Measurements from ENCODE around the gene LIPG.
"Not testable (repeated sequence)": the region's sequence is repeated elsewhere in the genome, so short reads cannot be mapped to it uniquely, and the experiment has no call there.

LIPG gene

DNA sequence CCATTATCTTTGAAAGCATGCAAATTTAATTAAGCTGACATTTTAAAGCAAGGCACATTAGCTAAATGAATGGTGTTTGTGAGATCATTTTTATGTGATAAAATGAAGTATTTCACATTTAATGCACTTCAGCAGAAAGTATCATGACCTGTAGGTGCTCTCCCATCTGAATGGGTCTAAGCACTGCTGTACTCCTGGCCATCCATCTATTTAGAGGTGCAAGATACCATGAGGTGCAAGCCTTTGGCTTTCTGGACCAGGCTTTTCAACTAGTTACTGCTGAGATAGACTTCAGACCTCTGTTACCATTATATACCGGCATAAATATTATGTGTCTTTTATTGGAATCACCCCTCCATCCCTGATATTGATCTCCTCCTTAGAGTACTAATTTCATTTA, 15.6 kb upstream of the LIPG start:
- no peak for DNase-seq (ENCODE audit: low read depth in 2 of 3, low spot score in 2 of 3)

DNA sequence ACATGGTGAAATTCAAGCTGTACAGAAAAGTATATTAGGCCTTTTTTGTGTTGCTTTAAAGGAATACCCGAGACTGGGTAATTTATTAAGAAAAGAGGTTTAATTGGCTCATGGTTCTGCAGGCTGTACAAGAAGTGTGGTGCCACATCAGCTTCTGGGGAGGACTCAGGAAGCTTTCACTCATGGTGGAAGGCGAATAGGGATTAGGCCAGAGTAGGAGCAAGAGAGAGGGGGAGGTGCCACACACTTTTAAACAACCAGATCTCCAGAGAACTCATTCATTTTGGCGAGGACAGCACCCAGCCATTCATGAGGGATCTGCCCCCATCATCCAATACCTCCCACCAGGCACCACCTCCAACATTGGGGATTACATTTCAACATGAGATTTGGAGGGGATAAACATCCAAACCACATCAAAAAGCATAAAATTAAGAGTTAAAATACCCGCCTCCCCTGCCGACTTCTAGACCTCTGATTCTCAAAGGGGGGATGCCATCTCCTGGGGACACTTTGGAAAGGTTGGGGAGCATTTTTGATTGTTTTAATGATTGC, 15.1 kb upstream of the LIPG start:
- DNase-seq (ENCODE audit: low read depth in 2 of 3, low spot score in 2 of 3) = no peak

DNA sequence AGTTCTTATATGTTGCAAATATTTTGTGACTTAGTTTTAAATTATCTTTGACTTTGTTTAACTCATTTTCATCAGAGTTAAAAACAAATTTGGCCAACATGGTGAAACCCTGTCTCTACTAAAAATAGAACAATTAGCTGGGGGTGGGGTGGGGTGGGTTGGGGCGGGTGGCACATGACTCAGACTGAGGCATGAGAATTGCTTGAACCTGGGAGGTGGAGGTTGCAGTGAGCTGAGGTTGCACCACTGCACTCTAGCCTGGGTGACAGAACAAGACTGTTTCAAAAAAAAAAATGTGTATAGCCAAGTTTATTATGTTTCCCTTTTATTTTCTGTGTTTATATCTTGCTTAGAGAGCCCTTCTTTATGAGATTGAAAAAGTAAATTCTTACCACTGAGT, 14.2 kb upstream of the LIPG start:
- DNase-seq (ENCODE audit: low read depth in 2 of 3, low spot score in 2 of 3) = no peak

DNA sequence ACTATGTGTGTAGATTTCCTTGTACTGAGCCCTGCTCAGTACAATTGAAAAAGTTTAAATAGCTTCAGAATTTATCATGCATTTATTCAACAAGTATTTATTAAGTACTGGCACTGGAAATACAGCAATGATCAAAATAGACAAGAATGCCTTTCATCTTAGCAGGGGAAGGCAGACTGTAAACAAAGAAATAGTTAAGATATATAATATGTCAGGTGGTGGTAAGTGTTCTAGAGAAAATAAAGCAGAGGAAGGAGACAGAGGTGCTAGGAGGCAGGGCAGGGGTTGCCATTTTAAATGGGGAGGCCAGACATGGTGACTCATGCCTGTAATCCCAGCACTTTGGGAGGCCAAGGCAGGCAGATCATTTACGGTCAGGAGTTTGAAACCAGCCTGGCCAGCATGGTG, 13.6 kb upstream of the LIPG start:
- no peak for DNase-seq (ENCODE audit: low read depth in 2 of 3, low spot score in 2 of 3)

DNA sequence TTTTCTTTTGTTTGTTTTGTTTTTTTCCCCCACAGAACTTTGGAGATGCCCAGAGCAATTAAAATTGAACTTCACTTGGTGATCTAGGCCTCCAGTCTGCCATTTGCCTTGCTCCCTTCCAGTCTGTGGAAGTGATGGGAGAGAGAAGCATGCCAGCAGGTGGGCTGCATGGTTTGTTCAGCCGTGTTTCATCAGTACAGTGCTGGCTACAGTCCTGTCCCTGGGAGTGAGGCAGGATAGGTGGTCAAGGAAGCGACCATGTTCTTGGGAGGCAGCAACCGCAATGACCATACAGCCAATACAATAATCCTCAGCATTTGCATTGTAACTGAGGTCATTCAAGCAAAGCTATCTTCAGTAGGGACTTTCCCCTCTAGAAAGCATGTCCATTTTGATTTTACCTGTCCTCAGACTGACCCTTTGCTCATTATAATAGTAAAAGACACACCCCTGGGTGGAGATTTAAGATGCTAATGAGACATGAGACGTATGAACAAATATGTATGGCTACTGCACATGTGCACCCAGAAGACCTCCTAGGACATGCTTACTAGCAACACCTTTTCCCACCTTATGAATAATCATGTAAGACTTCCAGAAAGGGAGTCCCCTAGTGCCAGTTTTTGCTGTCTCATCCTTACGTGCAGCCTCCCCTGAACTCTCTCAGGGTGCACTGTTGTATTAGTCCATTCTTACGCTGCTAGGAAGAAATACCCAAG, 11.1 kb upstream of the LIPG start:
- DNase-seq (ENCODE audit: low read depth in 2 of 3, low spot score in 2 of 3) = no peak

DNA sequence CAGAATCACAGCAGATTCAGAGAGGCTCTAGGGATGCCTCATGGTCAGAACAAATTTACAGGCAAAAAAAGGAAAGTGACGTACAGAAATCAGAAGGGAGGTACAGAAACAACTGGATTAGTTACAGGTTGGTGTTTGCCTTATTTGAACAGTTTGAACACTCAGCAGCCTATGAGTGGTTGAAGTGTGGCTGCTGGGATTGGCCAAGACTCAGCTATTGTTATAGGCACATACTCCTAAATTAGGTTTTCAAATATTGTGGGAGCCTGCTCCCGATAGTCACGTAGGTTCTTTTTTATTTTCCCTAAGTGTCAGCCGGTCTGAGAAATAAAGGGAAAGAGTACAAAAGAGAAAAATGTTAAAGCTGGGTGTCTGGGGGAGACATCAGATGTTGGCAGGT, 8.9 kb upstream of the LIPG start:
- DNase-seq (ENCODE audit: low read depth in 2 of 3, low spot score in 2 of 3) = no peak

DNA sequence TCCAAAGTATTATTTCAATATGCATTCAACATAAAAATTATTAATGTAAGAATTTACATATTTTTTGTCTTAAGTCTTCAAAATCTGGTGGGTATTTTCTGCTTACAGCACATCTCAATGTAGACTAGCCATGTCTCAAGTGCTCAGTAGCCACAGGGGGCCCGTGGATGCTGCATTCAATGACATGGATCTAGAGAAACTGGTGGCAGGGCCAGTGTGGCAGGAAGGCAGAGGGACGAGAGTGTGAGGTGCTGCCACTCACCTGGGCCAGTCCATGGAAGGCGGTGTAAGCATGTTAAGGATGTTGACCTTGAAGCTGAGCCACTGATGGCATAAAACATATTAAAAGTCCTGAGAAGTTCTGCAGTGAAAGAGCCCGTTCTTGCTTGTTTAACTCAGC, 6.2 kb upstream of the LIPG start:
- no peak for DNase-seq (ENCODE audit: low read depth in 2 of 3, low spot score in 2 of 3)

DNA sequence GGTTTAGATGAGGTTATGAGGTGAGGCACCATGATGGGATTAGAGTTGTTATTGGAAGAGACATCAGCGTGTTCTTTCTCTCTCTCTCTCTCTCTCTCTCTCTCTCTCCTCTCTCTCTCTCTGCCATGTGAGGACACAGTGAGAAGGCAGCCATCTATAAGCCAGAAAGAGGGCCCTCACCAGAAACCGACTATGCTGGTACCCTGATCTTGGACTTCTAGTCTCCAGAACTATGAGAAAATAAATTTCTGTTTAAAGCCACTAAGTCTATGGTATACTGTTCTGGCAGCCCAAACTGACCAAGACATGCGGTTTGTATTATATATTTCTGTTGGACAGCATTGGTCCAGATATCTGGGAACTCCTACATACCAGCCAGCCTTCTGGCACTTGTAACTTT, 3.5 kb upstream of the LIPG start:
- no peak for DNase-seq (ENCODE audit: low read depth in 2 of 3, low spot score in 2 of 3)

DNA sequence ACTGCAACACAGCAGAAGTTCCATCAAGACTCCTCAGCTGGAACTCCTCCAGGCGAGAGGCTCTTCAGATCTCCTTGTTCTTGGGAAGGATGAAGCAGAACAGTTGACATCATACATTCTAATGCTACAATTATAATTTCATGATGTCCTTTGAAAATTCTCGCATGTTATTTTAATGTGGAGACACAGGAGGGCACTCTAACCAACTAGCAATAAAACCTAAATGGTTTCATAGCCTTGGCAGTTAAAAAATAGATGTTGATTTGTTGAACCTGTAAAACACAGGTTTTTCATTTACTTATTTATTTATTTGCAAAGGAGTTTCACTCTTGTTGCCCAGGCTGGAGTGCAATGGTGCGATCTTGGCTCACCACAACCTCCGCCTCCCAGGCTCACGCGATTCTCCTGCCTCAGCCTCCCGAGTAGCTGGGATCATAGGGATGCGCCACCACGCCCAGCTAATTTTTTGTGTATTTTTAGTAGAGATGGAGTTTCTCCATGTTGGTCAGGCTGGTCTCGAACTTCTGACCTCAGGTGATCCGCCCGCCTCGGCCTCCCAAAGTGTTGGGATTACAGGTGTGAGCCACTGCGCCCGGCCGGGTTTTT, 2.4 kb upstream of the LIPG start:
- not testable (repeated sequence) for DNase-seq (ENCODE audit: low read depth in 2 of 3, low spot score in 2 of 3)

DNA sequence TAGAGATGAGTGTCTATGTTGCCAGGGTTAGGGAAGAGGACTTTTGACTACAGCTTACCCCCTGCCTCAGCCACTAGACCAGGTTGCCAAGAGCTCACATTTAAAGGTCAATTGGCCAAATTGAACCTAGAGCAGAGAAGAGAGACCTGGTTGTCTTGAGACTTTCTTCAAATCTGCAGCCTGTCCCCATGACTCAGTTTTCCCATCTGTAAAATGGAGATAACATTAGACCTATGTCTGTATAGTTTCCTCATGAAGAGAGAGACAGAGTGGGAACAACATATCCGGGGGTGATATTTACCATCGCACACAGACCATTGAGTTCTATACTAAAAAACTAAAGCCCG, 1.6 kb upstream of the LIPG start:
- DNase-seq (ENCODE audit: low read depth in 2 of 3, low spot score in 2 of 3) = no peak

DNA sequence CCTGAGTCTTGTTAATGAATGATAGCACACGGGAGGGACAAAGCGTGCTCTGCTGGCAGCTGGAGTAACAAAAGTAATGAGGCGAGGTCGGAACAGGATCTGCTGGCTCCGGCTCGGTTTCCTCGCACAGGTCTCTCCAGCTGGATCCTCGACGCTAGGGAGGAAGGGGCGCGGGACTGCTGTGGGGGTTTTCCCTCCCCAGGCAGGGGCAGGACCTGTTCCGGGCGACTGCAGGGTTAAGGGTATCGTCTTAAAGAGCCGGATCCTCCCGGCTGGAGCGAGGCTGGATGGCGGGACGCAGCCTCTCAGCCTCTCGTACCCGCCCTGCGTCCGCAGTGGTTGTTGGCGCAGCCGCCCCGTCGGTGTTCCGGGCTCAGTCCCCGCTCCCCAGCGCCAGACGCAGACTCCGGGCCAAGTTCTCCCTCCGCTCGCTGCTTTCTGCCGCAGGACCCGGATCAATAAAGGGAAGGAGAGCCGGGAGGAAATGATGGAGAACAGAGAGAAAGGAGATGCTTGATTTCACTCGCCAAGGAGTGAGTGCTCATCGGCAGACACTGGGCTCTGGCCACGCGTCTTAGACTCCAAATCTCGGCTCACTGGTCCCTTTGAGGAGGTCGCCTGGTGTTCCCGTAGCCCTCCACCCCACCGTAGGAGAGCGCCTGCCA, 1.1 kb upstream of the LIPG start:
- DNase-seq (ENCODE audit: low read depth in 2 of 3, low spot score in 2 of 3) = no peak

DNA sequence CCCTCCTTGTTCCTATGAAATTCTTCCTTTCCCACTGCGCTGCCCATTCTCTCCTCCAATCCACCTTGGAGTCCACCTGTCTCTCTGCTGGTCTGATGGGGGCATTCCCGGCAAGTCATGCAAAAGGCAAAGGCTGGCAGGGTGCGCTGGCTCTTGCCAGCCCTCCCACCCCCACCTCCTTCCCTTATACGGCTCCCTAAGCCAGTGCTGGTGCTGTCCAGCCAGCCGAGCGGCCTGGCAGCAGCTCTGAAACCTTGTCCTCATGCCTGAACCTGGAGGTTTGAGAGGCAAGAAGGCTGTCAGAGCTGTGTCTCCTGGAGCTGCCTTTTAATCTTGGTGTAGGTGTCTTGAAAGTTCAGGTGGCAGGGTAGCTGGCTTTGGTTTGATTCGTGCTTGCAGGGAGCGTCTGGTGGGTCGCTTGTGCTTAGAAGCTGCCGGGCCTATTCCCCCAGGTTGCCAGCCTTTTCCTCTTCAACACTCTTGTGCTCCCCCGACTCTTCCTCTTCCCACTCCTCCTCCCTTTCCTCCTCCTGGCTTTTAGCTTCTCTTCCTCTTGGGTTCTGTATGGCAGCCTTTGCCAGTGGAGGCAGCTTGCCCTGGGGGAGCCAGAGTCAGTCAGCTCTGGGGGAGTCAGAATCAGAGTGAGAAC, 748 bp downstream of the LIPG start:
- DNase-seq (ENCODE audit: low read depth in 2 of 3, low spot score in 2 of 3) = no peak

DNA sequence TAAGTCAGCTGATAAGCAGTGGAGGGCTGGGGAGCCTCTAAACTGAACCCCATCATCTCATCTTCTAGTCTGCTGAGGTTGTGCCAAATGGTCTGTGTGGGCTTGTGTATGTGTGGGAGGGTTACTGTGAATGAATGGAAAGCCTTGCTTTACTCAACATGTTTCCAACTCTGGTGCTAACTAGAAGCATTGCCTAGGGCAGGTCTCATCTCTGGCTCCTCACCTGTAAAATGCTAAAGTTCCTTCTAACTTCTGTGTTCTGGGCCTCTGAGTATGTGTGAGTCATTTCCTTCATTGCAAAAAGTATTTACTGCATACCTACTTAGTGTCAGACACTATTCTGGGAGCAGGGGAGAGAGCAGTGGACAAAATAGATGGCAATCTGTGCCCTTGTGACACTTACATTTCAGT, 1.3 kb downstream of the LIPG start:
- DNase-seq (ENCODE audit: low read depth in 2 of 3, low spot score in 2 of 3) = no peak

DNA sequence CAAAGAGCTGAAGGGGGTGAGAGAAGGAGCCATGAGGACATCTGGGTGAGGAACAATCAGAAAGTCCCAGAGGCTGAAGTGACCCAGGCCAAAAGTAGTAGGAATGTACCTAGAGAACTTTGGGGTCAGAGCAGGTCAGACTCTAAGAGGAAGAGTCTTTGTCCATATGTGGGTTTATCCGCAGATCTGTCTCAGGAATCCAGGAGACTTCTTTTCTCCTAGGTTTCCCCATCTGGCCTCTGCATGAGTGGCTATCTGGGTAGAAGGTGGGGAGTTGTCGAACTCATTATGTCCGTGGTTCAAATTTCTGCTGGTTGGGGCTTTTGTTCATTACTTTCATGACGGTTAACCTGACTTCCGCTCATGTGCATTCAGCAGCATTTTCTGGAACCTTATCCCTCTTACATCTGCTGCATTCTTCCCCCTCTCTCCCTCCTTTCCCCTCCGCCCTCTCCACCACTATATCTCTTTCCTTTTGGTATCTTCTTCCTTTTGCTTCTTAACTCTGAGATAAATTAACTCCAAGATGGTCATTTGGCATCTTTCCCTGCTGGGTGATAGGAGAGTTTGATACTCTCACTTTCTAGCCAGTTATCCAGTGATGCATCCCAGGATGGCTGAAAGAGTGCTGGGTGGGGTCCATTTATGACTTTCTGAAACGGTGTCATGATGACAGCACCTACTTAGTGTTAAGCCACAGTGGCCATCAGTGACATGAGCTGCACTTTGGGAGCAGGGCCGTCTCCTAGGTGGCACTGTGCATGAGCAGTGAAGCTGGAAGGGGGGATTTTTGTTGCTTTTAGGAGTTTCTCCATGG, 2.1 kb downstream of the LIPG start:
- no peak for DNase-seq (ENCODE audit: low read depth in 2 of 3, low spot score in 2 of 3)

DNA sequence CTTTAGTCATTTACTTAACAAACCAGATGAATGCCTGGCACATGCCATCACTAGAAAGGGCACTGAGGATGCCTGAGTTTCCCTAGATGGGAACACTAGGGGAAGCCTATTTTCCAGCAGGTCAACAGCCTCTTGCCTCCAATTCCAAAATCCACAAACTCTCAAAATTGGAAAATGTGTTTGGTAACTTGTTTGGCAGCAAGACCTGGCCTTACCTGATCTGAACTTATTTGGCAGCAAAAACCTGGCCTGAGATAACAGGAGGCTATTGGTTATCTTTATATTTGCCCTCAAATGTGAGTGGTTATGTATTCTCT, 2.6 kb downstream of the LIPG start:
- no peak for DNase-seq (ENCODE audit: low read depth in 2 of 3, low spot score in 2 of 3)

DNA sequence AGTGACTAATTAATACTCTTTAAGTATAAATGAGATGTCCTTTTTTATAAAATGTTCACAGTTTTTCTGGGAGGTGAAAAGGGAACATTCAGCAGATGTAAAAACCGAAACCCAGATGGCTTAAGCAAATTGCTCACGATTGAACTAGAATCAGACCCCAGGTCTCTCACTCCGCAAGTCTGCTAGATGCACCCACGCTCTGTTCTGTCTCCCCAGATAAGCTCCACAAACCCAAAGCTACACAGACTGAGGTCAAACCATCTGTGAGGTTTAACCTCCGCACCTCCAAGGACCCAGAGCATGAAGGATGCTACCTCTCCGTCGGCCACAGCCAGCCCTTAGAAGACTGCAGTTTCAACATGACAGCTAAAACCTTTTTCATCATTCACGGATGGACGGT, 3.2 kb downstream of the LIPG start:
- no peak for DNase-seq (ENCODE audit: low read depth in 2 of 3, low spot score in 2 of 3)

DNA sequence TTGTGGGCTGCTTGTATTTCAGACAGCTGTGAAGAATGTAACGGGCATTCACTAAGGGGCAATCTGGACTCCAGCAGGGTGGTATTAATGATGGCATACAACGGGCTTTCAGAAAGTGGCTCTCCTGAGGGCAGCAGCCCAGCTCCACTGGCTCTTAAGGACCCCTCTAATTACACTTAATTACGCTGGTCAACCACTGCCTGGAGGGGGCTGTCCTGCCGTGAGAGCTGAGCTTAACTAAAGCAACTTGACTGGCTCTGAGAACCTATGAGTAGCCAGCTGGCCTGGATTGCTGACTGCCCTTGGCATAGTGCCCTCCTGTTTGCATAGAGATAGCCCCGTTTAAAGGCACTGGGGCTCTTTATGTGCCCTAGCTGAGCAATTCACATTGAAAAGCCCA, 3.8 kb downstream of the LIPG start:
- no peak for DNase-seq (ENCODE audit: low read depth in 2 of 3, low spot score in 2 of 3)

DNA sequence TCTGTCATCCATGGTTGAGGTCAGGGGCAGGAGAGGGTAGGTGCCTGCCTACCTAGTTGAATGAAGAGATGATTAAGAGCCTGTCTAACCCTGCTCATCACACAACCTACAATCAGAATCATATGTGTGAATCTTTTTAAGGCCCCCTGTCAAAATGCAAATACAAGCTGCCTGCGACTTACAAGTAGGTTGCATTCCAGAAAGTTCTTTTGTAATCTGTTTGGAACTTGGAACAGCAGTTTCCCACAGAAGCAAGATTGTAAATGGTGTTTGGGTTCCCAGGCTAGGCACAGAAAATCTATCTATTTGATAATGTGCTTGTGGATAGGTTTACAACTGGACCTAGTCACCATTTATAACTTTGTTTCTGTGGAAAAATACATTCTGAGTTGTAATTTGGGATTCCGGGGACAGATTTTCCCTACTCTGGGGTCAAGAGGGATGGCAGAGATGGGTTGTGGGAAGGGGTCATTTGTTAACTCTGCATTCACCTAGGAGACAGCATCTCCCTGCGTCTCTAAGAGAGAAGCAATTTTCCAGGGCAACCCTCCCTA, 4.4 kb downstream of the LIPG start:
- no peak for DNase-seq (ENCODE audit: low read depth in 2 of 3, low spot score in 2 of 3)

DNA sequence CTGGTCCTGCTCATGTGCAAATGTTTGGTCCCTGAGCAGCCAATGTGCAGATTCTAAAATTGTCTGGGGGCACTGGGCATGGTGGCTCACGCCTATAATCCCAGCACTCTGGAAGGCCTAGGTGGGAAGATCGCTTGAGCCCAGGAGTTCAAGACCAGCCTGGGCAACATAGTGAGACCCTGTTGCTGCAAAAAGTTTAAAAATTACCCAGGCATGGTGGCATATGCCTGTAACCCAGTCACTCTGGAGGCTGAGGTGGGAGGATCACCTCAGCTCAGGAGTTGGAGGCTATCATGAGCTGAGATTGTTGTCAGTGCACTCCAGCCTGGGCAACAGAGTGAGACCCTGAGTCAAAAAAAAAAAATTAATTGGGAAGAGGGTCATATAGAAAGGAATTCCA, 5.1 kb downstream of the LIPG start:
- DNase-seq (ENCODE audit: low read depth in 2 of 3, low spot score in 2 of 3) = no peak

DNA sequence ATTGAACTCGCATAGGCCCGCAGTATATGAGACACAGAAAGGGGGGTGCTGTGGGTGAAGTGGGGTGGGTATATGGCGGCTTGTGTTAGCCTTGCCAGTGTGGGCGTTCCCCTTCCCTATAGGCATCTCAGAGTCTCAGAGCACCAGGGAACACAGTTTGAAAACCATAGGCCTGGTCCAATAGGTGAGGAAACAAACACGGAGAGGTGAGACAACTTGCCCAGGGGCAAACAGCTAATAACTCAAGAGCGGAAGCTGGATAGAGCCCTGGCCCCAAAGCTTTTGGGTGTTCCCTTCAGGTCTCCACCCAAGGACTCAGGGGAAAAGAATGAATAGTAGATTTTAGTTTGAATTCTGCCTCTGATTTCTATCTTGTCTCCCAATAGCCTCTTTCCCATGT, 7.9 kb downstream of the LIPG start:
- DNase-seq (ENCODE audit: low read depth in 2 of 3, low spot score in 2 of 3) = no peak

DNA sequence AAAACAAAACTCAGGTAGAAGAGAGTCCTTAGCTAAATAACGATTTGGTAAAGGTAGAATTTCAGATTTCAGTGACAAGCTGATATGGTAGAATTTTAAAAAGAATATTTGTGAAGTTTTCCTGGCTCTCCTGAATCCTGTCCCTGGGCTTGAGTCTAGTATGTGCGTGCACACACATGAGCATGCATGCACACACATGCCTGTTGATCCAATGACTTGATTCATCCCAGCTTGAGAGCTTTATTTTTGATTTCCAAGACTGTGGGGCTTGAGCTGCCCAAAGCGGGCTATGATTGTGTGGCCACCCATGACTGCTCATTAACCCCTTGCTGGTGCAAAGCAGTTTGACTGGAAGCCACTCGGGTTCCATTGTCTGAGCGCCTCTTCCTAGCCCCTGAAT, 9.0 kb downstream of the LIPG start:
- no peak for DNase-seq (ENCODE audit: low read depth in 2 of 3, low spot score in 2 of 3)
